ENCODE measurements around the gene RND1. TPM values are rescaled to one million over a fixed set of nuclear protein-coding genes. Genes with fewer than 3 reads are reported as not detected.

Gene RND1
- total RNA-seq, 4 donors from 2014 or later, result 1.1 to 19.1 (median 3.3) TPM; not detected in 1

DNA sequence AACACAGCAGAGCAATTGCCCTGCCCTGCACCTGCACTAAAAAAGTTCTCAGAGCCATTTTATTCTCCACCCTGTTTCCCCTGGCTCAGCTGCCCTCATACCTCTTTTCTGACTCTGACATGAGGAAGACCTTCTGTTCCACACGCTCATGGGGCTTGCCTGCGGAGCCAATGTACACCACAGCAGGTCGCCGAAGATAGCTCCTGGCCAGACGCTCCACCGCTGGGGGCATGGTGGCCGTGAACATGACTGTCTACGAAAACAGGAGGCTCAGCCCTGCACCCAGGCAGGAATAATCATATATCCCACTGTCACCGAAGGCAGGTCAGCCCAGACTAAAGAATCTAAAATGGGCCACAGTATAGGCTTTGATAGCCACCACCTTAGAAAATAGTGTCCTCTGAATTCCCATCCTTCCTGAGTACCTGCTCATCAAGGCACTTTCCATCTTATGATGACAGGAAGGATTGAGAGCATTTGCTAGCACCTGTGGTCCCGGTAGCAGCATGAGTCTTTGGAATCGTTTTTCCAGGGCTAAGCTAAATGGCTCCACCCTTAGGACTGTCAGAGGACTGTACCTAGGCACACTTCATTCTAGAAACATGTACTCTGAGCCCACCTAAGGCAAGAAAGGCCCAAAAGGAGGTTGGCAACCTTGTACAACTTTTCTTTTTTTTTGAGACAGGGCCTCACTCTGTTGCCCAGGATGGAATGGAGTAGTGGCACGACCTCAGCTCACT, 33.2 kb downstream of the RND1 start:
- H3K36me3 ChIP-seq, result peaks cover 0 to 87% (median 36%) of the 10 kb centered on the region in 4 donors
- TF ChIP-seq EP300 (IDR thresholded peaks at IDR 0.05; ENCODE audit: low read depth), result no peak
- no peak for TF ChIP-seq CTCF (IDR thresholded peaks at IDR 0.05)
- TF ChIP-seq POLR2AphosphoS5 (IDR thresholded peaks at IDR 0.05), result no peak
- TF ChIP-seq POLR2A (IDR thresholded peaks at IDR 0.05), result no peak

GRCh38 chr12:48831257-48831656, 34.4 kb downstream of the RND1 start:
- in situ Hi-C loops (cut with MboI; ENCODE audit: low pct_ligation_motif_present in 1 of 4, low pct_unique_long_range_greater_than_20kb in 1 of 4, low sequenced_read_pairs in 3 of 4) (no loop called here), intact Hi-C loops (cut with DNase I; ENCODE audit: low total_unique reads) (no loop called here)
- Histone ChIP-seq H3K27ac (no peak overlapping the region), H3K4me1 (no peaks in the 10 kb centered on the region), H3K27me3 (no peaks in the 10 kb centered on the region), H3K4me3 (no peak overlapping the region), H3K9me3 (no peaks in the 10 kb centered on the region), H3K36me3 (peaks cover 0 to 75% (median 29%) of the 10 kb centered on the region in 4 donors)
- DNase-seq, result no peak
- WGBS, 2 donors (ENCODE audit: low coverage in 1 of 2), result 90 to 100% methylated on average over 4 to 6 of the region's 6 CpGs
- TF ChIP-seq POLR2A (IDR thresholded peaks at IDR 0.05), result no peak
- TF ChIP-seq EP300 (IDR thresholded peaks at IDR 0.05; ENCODE audit: low read depth), result no peak
- no peak for TF ChIP-seq POLR2AphosphoS5 (IDR thresholded peaks at IDR 0.05)
- no peak for TF ChIP-seq CTCF (IDR thresholded peaks at IDR 0.05)

More for the DNA sequence above, 33.2 kb downstream of the RND1 start:
- intact Hi-C loops (cut with DNase I; ENCODE audit: low total_unique reads) (no loop called here), in situ Hi-C loops (cut with MboI; ENCODE audit: low pct_ligation_motif_present in 1 of 4, low pct_unique_long_range_greater_than_20kb in 1 of 4, low sequenced_read_pairs in 3 of 4) (no loop called here)
- no peaks in the 10 kb centered on the region for H3K9me3 ChIP-seq
- DNase-seq, result no peak
- no peaks in the 10 kb centered on the region for H3K27me3 ChIP-seq
- no peaks in the 10 kb centered on the region for H3K4me1 ChIP-seq
- no peak overlapping the region for H3K27ac ChIP-seq
- 91% methylated on average over 12 of the region's 12 CpGs; no CpG with 5 or more reads in 1 of the 2 donors for WGBS, 2 donors (ENCODE audit: low coverage in 1 of 2)
- H3K4me3 ChIP-seq, result no peak overlapping the region

GRCh38 chr12:48828841-48829575, 36.7 kb downstream of the RND1 start:
- intact Hi-C loops (cut with DNase I; ENCODE audit: low total_unique reads), result no loop called here
- Histone ChIP-seq H3K4me3 (no peak overlapping the region), H3K27me3 (no peaks in the 10 kb centered on the region), H3K27ac (no peak overlapping the region), H3K36me3 (peaks cover 0 to 52% (median 22%) of the 10 kb centered on the region in 4 donors), H3K4me1 (no peaks in the 10 kb centered on the region), H3K9me3 (no peaks in the 10 kb centered on the region)
- TF ChIP-seq POLR2AphosphoS5 (IDR thresholded peaks at IDR 0.05) (no peak), CTCF (IDR thresholded peaks at IDR 0.05) (no peak), POLR2A (IDR thresholded peaks at IDR 0.05) (no peak), EP300 (IDR thresholded peaks at IDR 0.05; ENCODE audit: low read depth) (no peak)
- 86% methylated on average over 16 of the region's 16 CpGs; no CpG with 5 or more reads in 1 of the 2 donors for WGBS, 2 donors (ENCODE audit: low coverage in 1 of 2)
- in situ Hi-C loops (cut with MboI; ENCODE audit: low pct_ligation_motif_present in 1 of 4, low pct_unique_long_range_greater_than_20kb in 1 of 4, low sequenced_read_pairs in 3 of 4), result no loop called here
- no peak for DNase-seq

DNA sequence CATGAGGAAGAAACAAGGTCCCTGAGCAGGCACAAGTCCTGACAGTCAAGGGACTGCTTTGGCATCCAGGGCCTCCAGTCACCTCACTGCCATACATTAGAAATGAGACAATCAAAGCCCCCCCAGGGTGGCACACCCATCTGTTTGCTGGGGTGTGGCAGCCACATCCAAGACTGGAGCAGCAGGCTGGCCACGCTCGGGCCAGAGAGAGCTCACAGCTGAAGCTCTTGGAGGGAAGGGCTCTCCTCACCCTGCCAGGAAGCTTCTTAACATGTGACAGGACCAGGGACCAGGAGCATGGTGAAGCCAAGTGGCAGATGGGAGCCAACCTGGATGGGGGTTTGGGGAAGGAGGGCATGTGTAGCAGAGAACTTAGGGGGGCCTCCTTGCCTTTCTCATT, 37.4 kb downstream of the RND1 start:
- no peak overlapping the region for H3K4me3 ChIP-seq
- in situ Hi-C loops (cut with MboI; ENCODE audit: low pct_ligation_motif_present in 1 of 4, low pct_unique_long_range_greater_than_20kb in 1 of 4, low sequenced_read_pairs in 3 of 4), result no loop called here
- H3K4me1 ChIP-seq, result no peaks in the 10 kb centered on the region
- TF ChIP-seq POLR2A (IDR thresholded peaks at IDR 0.05), result no peak
- no peak for TF ChIP-seq EP300 (IDR thresholded peaks at IDR 0.05; ENCODE audit: low read depth)
- no peak for TF ChIP-seq CTCF (IDR thresholded peaks at IDR 0.05)
- TF ChIP-seq POLR2AphosphoS5 (IDR thresholded peaks at IDR 0.05), result no peak
- no peak for DNase-seq
- H3K27ac ChIP-seq, result no peak overlapping the region
- H3K9me3 ChIP-seq, result no peaks in the 10 kb centered on the region
- H3K36me3 ChIP-seq, result peaks cover 0 to 45% (median 19%) of the 10 kb centered on the region in 4 donors
- WGBS, 2 donors (ENCODE audit: low coverage in 1 of 2), result 45% methylated on average over 2 of the region's 2 CpGs; no CpG with 5 or more reads in 1 of the 2 donors
- intact Hi-C loops (cut with DNase I; ENCODE audit: low total_unique reads), result no loop called here
- no peaks in the 10 kb centered on the region for H3K27me3 ChIP-seq
